K562 treated with DMSO at 1 percent for 4 hours (cell line): ENCODE results near the gene SHISA9. TPM values are rescaled to one million over a fixed set of nuclear protein-coding genes. Genes with fewer than 3 reads are reported as not detected.

Source experiments
- total RNA-seq: library from RNA; unstranded; fragments of 300-600 nt; gene quantifications from 2 replicates; pipeline ENCODE4 v1.2.3, GENCODE V29; 2022; ENCODE audit not compliant: insufficient read depth

The SHISA9 gene
- not detected in 2 replicates for total RNA-seq

DNA sequence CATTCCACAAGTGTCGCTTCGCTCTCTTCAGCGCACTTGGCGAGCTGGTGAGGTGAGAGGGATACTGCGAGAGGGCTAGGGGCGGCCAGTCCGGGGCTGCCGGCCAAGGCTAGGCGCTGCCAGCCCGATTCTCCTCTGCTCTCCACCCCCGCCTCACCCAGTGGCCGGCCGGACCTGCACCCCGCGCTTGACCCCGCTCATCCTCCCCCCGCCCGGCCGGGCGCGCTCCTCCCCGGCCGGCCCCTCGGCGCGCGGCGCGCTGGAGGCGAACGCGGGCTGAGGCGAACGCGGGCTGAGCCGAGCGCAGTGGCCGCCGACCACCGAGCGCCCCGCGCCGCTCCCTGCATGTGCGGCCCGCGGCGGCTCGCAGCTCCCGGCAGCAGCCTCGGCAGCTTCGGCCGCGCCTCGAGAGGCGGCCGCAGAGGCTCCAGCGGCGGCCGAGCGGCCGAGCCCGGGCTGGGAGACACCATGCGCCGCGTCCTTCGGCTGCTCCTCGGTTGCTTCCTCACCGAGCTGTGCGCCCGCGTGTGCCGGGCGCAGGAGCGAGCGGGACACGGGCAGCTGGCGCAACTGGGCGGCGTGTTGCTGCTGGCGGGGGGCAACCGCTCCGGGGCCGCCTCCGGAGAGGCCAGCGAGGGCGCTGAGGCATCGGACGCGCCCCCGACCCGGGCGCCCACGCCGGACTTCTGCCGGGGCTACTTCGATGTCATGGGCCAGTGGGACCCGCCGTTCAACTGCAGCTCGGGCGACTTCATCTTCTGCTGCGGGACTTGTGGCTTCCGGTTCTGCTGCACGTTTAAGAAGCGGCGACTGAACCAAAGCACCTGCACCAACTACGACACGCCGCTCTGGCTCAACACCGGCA, at the start of gene SHISA9:
Gene SHISA9 (plus strand): TSS at position 2 of the 865 bp plus-strand sequence.

Other genes with a start within 250 kb of the SHISA9 start
- gene CPPED1, start 97.7 kb upstream of the SHISA9 start, total RNA-seq: 10.8 and 14.0 TPM in 2 replicates